Activated gamma-delta T cell treated with anti-CD3 and anti-CD28 coated beads, Interleukin-2, amount 50 U/mL, for 16 hours (primary cell): ENCODE data around the gene CTSE.
"Not testable (repeated sequence)": the region's sequence is repeated elsewhere in the genome, so short reads cannot be mapped to it uniquely, and the experiment has no call there.

Experiments used
- DNase-seq: peaks from one replicate; pipeline ENCODE4 v3.0.0-alpha.2; 2020; ENCODE audit warnings: low read depth

CTSE gene

GRCh38 chr1:206023695-206024094 is at the start of gene CTSE:
CTSE (minus strand) TSS chr1:206023895; CDS start chr1:206023791, 104 bp downstream.
- no peak for DNase-seq

- no peak for DNase-seq
Measured at GRCh38 chr1:206070627-206071304, 47.1 kb upstream of the CTSE start.

- no peak for DNase-seq
Measured at GRCh38 chr1:206068314-206068713, 44.6 kb upstream of the CTSE start.

GRCh38 chr1:206067486-206068227 is 44.0 kb upstream of the CTSE start:
- no peak for DNase-seq

GRCh38 chr1:206066479-206067171 is 42.9 kb upstream of the CTSE start:
- DNase-seq, result no peak

GRCh38 chr1:206065547-206066145 is 42.0 kb upstream of the CTSE start:
- no peak for DNase-seq

GRCh38 chr1:206064501-206064900 is 40.8 kb upstream of the CTSE start:
- DNase-seq, result not testable (repeated sequence)

- not testable (repeated sequence) for DNase-seq
Measured at GRCh38 chr1:206064001-206064400, 40.3 kb upstream of the CTSE start.

- no peak for DNase-seq
Measured at GRCh38 chr1:206062464-206062863, 38.8 kb upstream of the CTSE start.

- no peak for DNase-seq
Measured at GRCh38 chr1:206060844-206061243, 37.1 kb upstream of the CTSE start.

GRCh38 chr1:206059355-206059915 is 35.7 kb upstream of the CTSE start:
- DNase-seq, result no peak

GRCh38 chr1:206058927-206059292 is 35.2 kb upstream of the CTSE start:
- DNase-seq, result no peak

- not testable (repeated sequence) for DNase-seq
Measured at GRCh38 chr1:206058289-206058926, 34.7 kb upstream of the CTSE start.

- not testable (repeated sequence) for DNase-seq
Measured at GRCh38 chr1:206055639-206056323, 32.1 kb upstream of the CTSE start.

- DNase-seq, result not testable (repeated sequence)
Measured at GRCh38 chr1:206055069-206055625, 31.5 kb upstream of the CTSE start.

GRCh38 chr1:206053616-206054015 is 29.9 kb upstream of the CTSE start:
- not testable (repeated sequence) for DNase-seq

- DNase-seq, result not testable (repeated sequence)
Measured at GRCh38 chr1:206052919-206053610, 29.4 kb upstream of the CTSE start, which contains the start of gene RHEX. RHEX (plus strand) TSS chr1:206053173; CDS start chr1:206097829, 44,656 bp downstream.

- DNase-seq, result not testable (repeated sequence)
Measured at GRCh38 chr1:206052231-206052865, 28.7 kb upstream of the CTSE start.

- DNase-seq, result no peak
Measured at GRCh38 chr1:206050655-206051235, 27.1 kb upstream of the CTSE start.
